ENCODE measurements around the gene HRCT1.

DNA sequence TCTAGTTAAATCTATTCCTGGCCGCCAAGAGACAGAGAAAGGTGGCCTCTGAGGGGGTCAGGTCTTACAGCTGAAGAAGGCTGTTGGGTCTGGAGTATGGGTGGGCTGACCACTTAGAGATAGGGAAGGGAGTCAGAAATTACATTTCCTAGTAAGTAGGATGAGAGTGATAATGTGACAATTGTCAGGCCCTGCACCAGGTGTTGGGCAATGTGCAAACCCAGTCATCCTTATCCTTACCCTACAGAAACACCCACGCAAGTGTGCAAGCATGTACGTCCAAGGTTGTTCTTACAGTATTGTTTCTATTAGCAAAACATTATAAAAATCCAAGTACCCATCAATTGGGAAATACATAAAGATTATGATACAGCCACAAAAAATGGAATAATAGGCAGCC is 12.8 kb downstream of the HRCT1 start:
- no peak for TF ChIP-seq EZH2 (IDR thresholded peaks at IDR 0.05; ENCODE audit: borderline replicate concordance, low read depth, low read length, severe bottlenecking)
- TF ChIP-seq, protein P1, sequence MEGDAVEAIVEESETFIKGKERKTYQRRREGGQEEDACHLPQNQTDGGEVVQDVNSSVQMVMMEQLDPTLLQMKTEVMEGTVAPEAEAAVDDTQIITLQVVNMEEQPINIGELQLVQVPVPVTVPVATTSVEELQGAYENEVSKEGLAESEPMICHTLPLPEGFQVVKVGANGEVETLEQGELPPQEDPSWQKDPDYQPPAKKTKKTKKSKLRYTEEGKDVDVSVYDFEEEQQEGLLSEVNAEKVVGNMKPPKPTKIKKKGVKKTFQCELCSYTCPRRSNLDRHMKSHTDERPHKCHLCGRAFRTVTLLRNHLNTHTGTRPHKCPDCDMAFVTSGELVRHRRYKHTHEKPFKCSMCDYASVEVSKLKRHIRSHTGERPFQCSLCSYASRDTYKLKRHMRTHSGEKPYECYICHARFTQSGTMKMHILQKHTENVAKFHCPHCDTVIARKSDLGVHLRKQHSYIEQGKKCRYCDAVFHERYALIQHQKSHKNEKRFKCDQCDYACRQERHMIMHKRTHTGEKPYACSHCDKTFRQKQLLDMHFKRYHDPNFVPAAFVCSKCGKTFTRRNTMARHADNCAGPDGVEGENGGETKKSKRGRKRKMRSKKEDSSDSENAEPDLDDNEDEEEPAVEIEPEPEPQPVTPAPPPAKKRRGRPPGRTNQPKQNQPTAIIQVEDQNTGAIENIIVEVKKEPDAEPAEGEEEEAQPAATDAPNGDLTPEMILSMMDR (IDR thresholded peaks at IDR 0.05; ENCODE audit: borderline replicate concordance, extremely low read depth, low read length, poor library complexity, severe bottlenecking) = no peak
